ENCODE measurements around the gene PTPRD. TPM values are rescaled to one million over a fixed set of nuclear protein-coding genes. Genes with fewer than 3 reads are reported as not detected.

PTPRD gene
- total RNA-seq, 3 donors from 2014 or later: 2.9 to 5.4 (median 3.6) TPM

DNA sequence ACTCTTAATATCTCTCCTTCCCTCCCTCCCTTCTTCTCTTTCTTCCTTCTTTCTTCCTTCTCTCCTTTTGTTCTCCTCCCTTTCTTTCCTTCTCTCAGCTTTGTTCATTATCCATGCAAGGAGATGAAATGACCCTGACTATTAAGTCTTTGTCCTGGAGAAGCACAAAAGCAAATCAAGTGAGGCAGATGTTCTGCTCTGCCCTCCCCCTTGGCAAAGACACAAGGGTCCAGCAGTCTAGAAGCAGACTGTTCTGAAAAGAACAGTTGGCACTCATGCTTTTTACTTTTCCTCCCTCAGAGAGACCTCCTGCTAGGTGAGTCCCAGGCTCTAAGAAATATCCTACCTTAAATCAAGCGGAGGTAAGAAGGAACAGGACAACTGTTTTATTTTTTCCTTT is 1745.7 kb downstream of the PTPRD start:
- TF ChIP-seq, protein P1, sequence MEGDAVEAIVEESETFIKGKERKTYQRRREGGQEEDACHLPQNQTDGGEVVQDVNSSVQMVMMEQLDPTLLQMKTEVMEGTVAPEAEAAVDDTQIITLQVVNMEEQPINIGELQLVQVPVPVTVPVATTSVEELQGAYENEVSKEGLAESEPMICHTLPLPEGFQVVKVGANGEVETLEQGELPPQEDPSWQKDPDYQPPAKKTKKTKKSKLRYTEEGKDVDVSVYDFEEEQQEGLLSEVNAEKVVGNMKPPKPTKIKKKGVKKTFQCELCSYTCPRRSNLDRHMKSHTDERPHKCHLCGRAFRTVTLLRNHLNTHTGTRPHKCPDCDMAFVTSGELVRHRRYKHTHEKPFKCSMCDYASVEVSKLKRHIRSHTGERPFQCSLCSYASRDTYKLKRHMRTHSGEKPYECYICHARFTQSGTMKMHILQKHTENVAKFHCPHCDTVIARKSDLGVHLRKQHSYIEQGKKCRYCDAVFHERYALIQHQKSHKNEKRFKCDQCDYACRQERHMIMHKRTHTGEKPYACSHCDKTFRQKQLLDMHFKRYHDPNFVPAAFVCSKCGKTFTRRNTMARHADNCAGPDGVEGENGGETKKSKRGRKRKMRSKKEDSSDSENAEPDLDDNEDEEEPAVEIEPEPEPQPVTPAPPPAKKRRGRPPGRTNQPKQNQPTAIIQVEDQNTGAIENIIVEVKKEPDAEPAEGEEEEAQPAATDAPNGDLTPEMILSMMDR (IDR thresholded peaks at IDR 0.05): no peak
- TF ChIP-seq POLR2AphosphoS5 (IDR thresholded peaks at IDR 0.05) (no peak), POLR2A (IDR thresholded peaks at IDR 0.05) (no peak)
- no peak overlapping the region for H3K4me3 ChIP-seq
- no peaks in the 10 kb centered on the region for H3K9me3 ChIP-seq
- DNase-seq (ENCODE audit: low spot score in 2 of 2): no peak
- H3K27ac ChIP-seq: no peak overlapping the region
- H3K27me3 ChIP-seq: no peaks in the 10 kb centered on the region
- intact Hi-C loops (cut with DNase I; ENCODE audit: low total_unique reads): no loop called here
- no peaks in the 10 kb centered on the region for H3K4me1 ChIP-seq
- no peaks in the 10 kb centered on the region for H3K36me3 ChIP-seq

DNA sequence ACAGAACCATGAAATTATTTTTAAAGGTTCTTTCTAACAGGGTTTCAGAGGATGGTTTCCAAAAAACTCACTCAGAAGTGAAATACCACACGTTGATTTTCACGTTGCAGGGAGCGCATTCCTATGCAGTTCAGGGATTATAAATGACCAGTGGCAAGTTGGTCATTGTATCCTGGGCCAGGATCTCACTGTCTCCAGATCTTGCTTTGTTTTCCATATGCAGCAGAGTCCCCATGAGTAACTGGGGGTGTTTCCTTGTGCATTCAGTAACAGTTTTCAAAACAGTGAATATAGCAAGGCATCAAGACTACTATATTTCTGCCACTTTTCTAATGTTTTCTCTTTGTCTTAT is 1748.3 kb downstream of the PTPRD start:
- no peak for DNase-seq (ENCODE audit: low spot score in 2 of 2)
- intact Hi-C loops (cut with DNase I; ENCODE audit: low total_unique reads): no loop called here
- H3K27me3 ChIP-seq: no peaks in the 10 kb centered on the region
- no peaks in the 10 kb centered on the region for H3K36me3 ChIP-seq
- no peak overlapping the region for H3K4me3 ChIP-seq
- H3K9me3 ChIP-seq: no peaks in the 10 kb centered on the region
- no peaks in the 10 kb centered on the region for H3K4me1 ChIP-seq
- H3K27ac ChIP-seq: no peak overlapping the region
- no peak for TF ChIP-seq POLR2AphosphoS5 (IDR thresholded peaks at IDR 0.05)
- TF ChIP-seq, protein P1 (IDR thresholded peaks at IDR 0.05): no peak
- no peak for TF ChIP-seq POLR2A (IDR thresholded peaks at IDR 0.05)

DNA sequence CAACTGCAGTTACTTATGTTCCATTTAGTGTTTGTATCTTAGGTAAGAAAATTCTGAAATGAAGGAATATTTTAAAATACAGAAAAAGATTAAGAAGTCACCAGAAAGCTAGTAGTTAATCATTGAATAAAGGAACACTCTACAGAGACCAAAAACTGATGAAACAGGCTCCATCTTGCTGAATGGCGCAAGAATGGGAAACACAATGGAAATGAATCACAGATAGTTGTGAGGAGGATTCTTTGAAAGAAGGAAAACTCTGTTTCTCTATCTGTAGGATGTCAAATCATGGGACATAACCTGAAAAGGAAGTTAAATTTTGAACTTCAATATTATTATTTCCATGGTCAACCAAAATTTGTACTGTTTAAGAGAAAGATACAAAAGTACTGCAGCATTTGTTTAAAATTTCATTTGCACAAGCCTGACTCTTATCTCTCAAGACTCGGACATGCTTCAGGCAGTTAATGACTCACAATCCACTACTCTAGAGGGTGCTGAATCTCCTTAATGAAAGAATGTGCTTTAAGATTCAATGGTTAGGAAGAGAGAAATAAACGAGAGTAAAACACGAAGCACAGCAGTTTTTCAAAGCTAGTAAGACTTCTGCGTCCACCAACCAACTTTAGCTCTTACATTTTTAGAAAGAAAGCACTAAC is 1748.8 kb downstream of the PTPRD start:
- Histone ChIP-seq H3K4me1 (no peaks in the 10 kb centered on the region), H3K27ac (no peak overlapping the region)

DNA sequence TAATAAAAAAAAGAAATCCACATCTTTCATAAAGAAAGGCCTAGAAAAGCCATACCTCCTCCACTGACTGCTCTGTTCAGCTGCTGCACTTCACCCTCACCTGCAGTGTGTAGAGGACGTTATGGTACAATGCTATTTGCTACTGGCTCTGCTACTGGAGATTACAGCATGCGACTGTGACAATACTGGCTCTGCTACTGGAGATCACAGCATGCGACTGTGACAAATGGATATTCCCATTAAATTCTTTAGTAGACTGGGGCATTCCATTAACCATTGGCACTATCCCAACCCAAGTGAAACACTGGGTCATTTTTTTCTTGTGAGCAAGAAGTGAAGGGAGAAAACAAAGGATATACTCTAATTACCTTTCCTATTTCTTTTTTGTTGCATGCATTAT is 1749.7 kb downstream of the PTPRD start:
- DNase-seq (ENCODE audit: low spot score in 2 of 2): no peak
- Histone ChIP-seq H3K4me1 (no peaks in the 10 kb centered on the region), H3K36me3 (no peaks in the 10 kb centered on the region), H3K9me3 (no peaks in the 10 kb centered on the region), H3K27me3 (peaks cover 0 to 2% of the 10 kb centered on the region in 2 donors), H3K4me3 (no peak overlapping the region), H3K27ac (no peak overlapping the region)
- intact Hi-C loops (cut with DNase I; ENCODE audit: low total_unique reads): no loop called here
- TF ChIP-seq POLR2AphosphoS5 (IDR thresholded peaks at IDR 0.05): no peak

More for the DNA sequence above, 1748.8 kb downstream of the PTPRD start:
- Histone ChIP-seq H3K4me3 (no peak overlapping the region), H3K36me3 (no peaks in the 10 kb centered on the region), H3K9me3 (no peaks in the 10 kb centered on the region), H3K27me3 (no peaks in the 10 kb centered on the region)
- TF ChIP-seq, protein P1 (IDR thresholded peaks at IDR 0.05): no peak
- TF ChIP-seq POLR2A (IDR thresholded peaks at IDR 0.05): no peak
- no peak for TF ChIP-seq POLR2AphosphoS5 (IDR thresholded peaks at IDR 0.05)
- intact Hi-C loops (cut with DNase I; ENCODE audit: low total_unique reads): no loop called here
- no peak for DNase-seq (ENCODE audit: low spot score in 2 of 2)

DNA sequence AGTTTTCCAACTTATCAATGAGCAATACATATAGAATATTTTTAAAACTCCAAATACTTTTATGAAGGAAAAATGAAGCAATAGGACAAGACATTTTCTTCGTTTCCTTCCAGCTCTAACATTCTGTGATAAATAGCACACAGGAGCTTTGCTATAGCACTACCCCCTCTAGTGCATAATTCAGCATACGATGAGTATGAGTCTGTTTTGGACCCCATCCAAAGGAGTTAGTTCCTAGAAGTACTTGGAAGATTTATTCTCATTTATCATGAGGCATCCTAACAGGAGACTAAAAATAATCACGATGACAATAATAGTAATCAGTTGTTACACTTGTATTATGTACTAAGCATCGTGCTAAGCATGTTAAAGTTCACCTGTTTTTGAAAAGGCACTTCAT is 1751.9 kb downstream of the PTPRD start:
- Histone ChIP-seq H3K9me3 (no peaks in the 10 kb centered on the region), H3K27me3 (peaks cover 0 to 21% of the 10 kb centered on the region in 2 donors), H3K4me3 (no peak overlapping the region), H3K36me3 (no peaks in the 10 kb centered on the region), H3K4me1 (no peaks in the 10 kb centered on the region), H3K27ac (no peak overlapping the region)
- no peak for DNase-seq (ENCODE audit: low spot score in 2 of 2)
- TF ChIP-seq POLR2AphosphoS5 (IDR thresholded peaks at IDR 0.05) (no peak), POLR2A (IDR thresholded peaks at IDR 0.05) (no peak)
- TF ChIP-seq, protein P1 (IDR thresholded peaks at IDR 0.05): no peak
- intact Hi-C loops (cut with DNase I; ENCODE audit: low total_unique reads): no loop called here
